GM10248 (cell line): ENCODE results near the gene UBE2O.

ENCODE experiments used
- CTCF ChIA-PET: fragments of 300-600 bp; sonication (Branson Sonifier 250); formaldehyde crosslinking; extraction: SDS; loops from one replicate; lab custom pipeline; 2021; ENCODE audit warnings: antibody characterized with exemption; lab: Yijun Ruan, JAX
- POLR2A ChIA-PET: fragments of 350-650 bp; sonication (Branson Sonifier 250); formaldehyde crosslinking; extraction: SDS; loops from one replicate; lab custom pipeline; 2020; ENCODE audit warnings: antibody characterized with exemption; lab: Yijun Ruan, JAX
- DNase-seq: peaks from one replicate; pipeline ENCODE4 v3.0.0; 2012; ENCODE audit errors: extremely low spot score
- TF ChIP-seq, protein P1 (sequence below): IDR thresholded peaks from 2 replicates; pipeline ENCODE4 v1.5.1; 2012; ENCODE audit warnings: mild to moderate bottlenecking, low read depth; ENCODE audit errors: extremely low read depth, missing control alignments, control extremely low read depth

UBE2O gene

DNA sequence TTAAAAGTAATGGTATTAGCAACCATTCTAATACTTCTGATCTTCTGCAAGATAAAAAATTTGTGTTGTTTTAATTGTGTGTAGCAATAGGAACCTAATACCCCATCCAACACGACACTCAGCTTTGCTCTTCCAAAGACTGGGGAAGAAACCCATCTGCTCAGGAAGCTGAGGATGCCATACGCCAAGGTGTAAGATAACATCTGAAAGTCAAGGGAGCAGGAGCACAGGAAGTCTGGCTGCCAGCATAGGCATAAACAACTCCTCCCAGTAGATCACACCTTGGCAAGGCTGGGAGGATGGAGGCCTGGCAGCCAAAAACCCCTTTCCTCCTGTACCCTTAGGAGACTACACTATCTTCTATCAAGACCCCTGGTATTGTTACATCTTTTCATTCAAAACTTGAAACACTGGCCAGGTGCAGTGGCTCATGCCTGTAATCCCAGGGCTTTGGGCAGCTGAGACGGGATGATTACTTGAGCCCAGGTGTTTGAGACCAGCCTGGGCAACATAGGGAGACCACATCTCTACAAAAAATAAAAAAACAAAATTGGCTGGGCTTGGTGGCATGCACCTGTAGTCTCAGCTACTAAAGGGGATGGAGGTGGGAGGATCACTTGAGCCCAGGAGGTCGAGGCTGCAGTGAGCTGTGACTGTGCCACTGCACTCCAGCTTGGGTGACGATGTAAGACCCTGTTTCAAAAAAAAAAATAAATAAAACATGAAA, 74.2 kb downstream of the UBE2O start:
- TF ChIP-seq, protein P1, sequence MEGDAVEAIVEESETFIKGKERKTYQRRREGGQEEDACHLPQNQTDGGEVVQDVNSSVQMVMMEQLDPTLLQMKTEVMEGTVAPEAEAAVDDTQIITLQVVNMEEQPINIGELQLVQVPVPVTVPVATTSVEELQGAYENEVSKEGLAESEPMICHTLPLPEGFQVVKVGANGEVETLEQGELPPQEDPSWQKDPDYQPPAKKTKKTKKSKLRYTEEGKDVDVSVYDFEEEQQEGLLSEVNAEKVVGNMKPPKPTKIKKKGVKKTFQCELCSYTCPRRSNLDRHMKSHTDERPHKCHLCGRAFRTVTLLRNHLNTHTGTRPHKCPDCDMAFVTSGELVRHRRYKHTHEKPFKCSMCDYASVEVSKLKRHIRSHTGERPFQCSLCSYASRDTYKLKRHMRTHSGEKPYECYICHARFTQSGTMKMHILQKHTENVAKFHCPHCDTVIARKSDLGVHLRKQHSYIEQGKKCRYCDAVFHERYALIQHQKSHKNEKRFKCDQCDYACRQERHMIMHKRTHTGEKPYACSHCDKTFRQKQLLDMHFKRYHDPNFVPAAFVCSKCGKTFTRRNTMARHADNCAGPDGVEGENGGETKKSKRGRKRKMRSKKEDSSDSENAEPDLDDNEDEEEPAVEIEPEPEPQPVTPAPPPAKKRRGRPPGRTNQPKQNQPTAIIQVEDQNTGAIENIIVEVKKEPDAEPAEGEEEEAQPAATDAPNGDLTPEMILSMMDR = no peak
- ChIA-PET CTCF (interaction anchor here (1.0 to 2.6 kb wide), 2 partner anchors 8 to 20 kb away, joined by 3 to 10 read pairs; no protein-coding TSS in a partner anchor), POLR2A (interaction anchor here (0.5 kb wide), 1 partner anchor 523 kb away, joined by 3 read pairs; the partner anchor contains the start of gene WBP2)
- DNase-seq = no peak

DNA sequence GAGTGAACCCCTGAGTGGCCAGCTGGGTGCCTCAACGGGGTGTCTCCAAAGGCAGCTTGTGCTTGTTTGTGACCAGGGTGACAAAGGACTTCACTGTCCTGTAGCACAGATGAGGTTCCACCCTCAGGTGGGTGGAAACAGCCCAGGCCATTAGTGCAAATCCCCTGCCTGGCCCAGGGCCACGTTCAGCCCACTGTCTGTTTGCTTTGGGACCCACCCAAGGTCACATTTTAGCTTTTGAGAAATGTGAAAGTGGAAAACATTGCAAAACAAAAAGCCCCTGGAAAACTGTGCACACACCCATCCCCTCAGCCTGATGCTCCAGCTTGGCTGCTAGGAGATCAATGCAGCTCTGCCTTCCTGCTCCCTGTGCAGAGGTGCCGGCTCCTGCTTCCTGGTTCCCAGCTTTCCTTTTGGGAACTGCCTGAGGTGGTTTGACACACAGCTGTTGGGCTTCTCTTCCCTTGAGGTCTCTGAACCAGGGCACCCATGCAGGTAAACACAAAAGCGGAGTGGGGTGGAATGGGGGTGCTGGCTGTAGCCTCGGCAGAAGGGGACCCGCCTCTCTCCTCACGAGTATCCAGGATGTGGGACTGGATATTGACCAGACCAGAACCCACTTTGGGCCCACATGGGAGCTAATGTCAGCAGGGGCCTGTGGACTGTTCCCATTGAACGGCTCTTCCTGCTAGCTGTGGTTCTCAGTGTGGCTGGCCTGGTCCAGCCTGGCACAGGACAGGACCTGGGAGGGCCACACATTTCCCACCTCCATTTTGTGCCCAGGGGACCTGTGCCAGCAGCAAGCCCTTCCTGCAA, 76.4 kb downstream of the UBE2O start:
- TF ChIP-seq, protein P1 = no peak
- ChIA-PET CTCF (interaction anchor here (0.9 to 2.2 kb wide), 6 partner anchors 9 to 363 kb away, joined by 3 to 10 read pairs (median 5); partner anchors contain the start of gene PRPSAP1), POLR2A (no interaction called here)
- no peak for DNase-seq

DNA sequence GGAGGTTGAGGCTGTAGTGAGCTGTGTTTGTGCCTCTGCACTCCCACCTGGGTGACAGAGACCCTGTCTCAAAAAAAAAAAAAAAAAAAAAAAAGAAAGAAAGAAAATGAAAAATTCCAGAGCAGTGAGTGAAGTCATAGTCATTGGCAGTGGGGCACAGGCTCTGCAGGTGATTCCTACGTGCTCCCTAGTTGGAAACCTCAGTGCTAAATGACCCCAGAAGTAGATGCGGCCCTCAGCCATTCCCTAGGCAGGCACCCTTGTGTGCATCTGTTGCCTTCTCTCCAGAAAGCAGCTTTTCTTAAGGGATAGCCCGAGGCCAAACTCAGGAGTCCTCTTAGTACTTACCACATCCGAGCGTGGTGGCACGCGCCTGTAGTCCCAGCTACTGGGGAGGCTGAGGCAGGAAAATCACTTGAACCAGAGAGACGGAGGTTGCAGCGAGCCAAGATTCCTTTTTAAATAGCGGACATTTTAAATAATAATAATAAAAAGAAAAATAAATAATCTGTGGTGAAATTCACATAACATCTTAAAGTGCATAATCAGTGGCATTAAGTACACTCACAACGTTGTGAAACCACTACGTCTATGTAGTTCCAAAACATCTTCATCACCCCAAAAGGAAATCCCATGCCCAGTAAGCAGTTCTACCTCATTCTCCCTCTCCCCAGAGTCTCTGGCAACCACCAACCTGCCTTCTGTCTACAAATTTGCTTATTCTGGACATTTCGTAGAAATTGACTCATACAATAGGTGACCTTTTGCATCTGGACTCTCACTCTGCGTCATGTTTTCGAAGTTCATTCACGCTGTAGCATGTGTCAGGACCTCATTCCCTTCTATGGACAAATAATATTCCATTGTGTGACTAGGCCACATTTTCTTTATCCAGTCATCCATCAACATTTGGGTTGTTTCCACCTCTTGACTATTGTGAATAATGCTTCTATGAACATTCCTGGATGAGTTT, 81.0 kb downstream of the UBE2O start:
- ChIA-PET POLR2A (interaction anchor here (0.7 kb wide), 1 partner anchor 332 kb away, joined by 9 read pairs; no protein-coding TSS in a partner anchor), CTCF (interaction anchor here (1.8 to 3.7 kb wide), 3 partner anchors 13 to 26 kb away, joined by 5 to 18 read pairs (median 12); partner anchors contain the start of gene SPHK1)
- TF ChIP-seq, protein P1 = no peak
- no peak for DNase-seq

DNA sequence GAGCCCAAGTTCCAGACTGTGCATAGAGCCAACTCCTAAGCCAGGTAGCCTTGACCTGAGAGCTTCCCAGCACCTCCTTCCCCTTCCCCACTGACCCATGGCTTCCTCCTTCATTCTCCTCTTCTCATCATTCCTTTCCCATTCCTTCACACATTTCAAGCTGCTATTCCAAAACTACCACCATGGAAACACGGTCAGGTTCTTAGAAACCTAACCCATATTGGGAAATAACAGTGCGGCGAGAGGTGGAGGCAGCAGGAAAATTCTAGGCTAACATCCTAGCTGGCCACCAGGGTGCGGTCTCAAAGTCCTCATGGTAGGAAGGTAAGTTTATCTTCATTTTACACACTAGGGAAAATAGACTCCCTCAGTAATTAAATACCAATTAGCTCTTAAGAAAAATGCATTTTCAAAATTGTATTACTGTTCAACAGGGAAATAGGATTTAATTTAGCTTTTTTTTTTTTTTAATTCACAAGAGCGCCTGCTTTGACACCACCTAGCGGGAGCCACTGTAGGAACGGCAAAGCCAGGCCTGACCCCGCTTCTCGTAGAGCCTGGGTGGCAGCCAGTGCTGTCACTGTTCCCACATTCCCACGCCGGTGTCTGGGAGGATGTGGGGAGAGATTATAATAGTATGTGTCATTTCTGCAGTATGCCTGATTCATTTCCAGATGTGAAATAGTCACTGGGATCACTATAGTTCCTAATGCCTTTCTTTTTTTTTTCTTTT, 82.5 kb downstream of the UBE2O start:
- TF ChIP-seq, protein P1 = no peak
- ChIA-PET CTCF (interaction anchor here (1.3 to 3.7 kb wide), 6 partner anchors 11 to 66 kb away, joined by 3 to 18 read pairs (median 5); partner anchors contain the start of gene SPHK1), POLR2A (no interaction called here)
- no peak for DNase-seq

DNA sequence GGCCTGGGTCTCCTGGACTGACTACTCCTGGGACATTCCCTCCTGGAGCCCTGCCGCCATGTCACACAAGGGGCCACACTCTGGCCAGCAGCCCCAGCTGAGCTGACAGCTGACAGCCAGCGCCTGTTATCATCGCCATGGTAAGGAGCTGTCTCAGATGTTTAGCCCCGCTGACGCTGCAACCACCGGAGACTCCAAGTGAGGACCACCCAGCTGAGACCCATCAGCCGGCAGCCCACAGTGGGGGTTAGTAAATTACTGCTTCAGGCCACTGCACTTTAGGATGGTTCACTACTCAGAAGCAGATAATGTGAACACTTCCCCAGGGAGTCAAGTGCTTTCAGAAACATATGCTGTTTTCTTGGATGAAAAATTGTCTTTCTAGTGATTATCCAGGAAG, 83.1 kb downstream of the UBE2O start:
- POLR2A ChIA-PET = no interaction called here
- CTCF ChIA-PET = interaction anchor here (0.7 to 3.7 kb wide), 6 partner anchors 11 to 65 kb away, joined by 3 to 18 read pairs (median 5); partner anchors contain the start of gene SPHK1
- DNase-seq = no peak

More for the DNA sequence above, 83.1 kb downstream of the UBE2O start:
- TF ChIP-seq, protein P1 = no peak
